ENCODE results near the gene ZFP69B.

DNA sequence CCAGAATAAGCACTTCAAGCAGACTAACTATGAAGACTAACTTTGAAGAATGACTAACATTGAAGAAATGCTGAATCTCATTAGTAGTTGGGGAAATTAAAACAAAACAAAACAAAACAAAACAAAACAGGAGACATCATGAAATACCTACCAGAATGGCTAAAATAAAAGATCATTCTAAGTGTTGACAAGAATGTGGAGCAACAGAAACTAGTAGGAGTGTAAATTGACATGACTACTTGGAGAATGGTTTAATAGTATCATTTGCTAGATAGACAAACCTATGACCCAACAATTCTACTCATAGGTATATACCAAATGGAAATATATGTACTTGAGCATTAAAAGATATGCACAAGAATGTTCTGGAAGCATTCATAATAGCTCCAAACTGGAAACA, 18.9 kb upstream of the ZFP69B start:
- TF ChIP-seq POLR2A (IDR thresholded peaks at IDR 0.05) (no peak), CTCF (IDR thresholded peaks at IDR 0.05) (no peak)
